Head of caudate nucleus (tissue), 42 donors: ENCODE data around the gene TCEAL6.
"Not testable (repeated sequence)": the region's sequence is repeated elsewhere in the genome, so short reads cannot be mapped to it uniquely, and the experiment has no call there.

Experiments
- DNase-seq, 42 donors: peaks; one replicate each; pipeline versions ENCODE4 v3.0.0 to v3.0.0-alpha.2; 2020 to 2021; ENCODE audit warnings: mixed read lengths in 7 of 42
- intact Hi-C: fragments of 100-400 bp; cut with DNase I; formaldehyde crosslinking; loops from one replicate; pipeline ENCODE4 v1.15.0; 2022

Gene TCEAL6

DNA sequence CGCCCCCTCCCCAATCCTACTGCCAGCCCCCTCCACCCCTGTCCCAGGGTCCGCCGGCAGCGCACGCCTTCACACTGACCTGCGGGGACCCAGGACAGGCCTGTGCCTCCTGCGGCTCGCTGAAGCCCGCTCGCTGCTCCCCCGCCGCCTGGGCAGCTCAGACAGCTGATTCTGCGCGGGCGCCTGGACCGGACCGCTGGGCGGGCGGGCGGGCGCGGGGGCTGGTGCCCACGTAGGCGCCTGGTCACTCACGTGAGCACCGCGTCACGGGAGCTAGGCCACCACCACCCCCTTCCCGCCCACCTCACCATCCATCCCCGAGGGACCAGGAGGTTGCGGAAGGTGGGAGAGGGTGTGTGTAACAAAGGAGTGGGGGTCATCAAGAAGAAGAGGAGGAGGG is at the start of gene TCEAL6:
TSS of gene TCEAL6 (minus strand) at position 208 of the 400 bp plus-strand sequence.
- peak in 18 of 42 donors; percentile 0 to 56 (median 29) for DNase-seq
- intact Hi-C loops = not testable (repeated sequence)

DNA sequence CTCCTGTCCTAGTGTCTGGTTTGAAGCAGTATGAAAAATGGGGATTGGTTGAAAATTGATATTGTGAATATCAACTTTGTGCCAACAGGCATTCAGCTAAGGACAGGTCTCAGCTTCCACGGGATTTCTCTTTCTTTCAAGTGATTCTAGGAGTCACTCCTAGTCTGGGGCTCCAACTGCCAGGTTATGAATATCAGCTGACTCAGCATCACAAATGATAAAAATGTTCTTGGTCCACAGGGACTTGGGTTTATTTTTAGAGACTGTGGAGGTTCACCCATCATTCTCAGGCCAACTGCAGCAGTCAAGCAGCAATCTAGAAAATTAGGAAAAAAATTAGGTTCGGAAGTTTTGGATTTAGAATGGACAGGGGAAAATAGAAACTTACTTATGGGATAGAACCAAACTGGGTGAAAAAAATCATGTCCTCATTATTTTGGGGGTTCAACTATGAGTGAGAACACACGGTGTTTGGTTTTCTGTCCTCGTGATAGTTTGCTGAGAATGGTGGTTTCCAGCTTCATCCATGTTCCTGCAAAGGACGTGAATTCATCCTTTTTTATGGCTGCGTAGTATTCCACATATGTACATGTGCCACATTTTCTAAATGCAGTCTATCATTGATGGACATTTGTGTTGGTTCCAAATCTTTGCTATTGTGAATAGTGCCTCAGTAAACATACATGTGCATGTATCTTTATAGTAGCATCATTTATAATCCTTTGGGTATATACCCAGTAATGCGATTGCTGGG is 43.9 kb upstream of the TCEAL6 start:
- intact Hi-C loops = no loop called here
- DNase-seq = no peak

DNA sequence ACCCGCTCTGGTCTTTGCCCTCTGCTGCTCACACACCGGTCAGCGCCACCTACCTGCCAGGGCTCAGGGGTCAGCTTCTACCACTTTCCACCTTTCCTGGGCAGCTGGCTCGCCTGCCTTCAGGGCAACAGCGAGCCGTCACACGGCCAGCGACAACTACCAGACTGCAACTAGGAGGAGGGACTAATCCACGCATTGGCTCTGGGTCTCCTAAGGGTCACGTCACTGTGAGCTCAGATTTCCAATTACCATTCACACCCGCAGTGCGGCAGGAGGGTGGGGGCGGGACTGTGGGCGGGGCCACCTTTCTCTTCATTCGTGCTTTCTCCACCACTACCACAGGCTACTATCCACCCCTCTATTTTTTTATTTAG is 13.5 kb upstream of the TCEAL6 start, which contains the start of gene BEX5:
TSS of gene BEX5 (minus strand) at position 172 of the 374 bp plus-strand sequence. CDS start 1,712 bp downstream, outside the sequence.
- peak; percentile 9 to 83 (median 64) for DNase-seq
- intact Hi-C loops = no loop called here

DNA sequence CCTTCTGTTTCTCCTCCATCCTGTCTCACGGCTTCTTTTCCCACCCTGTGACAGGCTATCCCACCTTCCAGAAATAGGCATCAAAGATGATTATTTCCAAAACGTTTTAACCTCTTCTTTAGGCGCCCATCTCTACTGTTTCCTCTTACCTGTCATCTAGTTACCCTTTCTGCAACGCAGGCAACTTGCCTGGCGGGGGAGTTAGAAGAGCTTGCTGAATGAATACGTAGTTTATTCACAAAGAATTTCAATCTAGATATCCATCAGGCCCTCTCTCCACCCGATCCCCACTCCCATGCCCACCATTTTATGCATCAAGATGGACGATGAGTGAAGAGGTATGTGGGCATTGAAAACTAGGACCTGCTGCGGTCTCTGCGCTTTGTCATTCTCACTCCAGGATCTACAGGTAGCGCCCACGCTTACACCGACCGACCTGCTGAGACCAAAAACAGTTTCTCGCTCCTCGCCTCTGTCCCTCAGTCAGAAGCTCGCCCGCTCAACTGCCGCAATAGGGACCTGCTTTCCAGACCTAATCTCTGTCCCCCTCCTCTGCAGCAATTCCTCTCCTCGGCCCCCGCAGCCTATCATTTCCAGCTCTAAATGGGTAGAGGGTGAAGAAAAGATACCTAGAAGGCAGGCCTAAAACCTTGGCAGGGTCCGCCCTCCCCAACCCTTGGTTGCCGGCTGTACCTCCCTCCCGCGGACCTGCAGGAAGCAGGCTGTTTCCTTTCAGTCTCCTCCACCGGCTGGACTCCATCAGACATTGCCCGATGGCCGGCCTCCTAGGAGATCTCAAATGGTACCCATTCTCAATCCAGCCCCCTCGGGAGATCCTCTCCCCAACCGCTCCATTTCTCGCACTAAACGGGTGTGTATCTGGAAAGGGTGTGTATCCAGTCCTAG is 12.9 kb upstream of the TCEAL6 start:
- peak in 28 of 42 donors; percentile 5 to 44 (median 18) for DNase-seq

DNA sequence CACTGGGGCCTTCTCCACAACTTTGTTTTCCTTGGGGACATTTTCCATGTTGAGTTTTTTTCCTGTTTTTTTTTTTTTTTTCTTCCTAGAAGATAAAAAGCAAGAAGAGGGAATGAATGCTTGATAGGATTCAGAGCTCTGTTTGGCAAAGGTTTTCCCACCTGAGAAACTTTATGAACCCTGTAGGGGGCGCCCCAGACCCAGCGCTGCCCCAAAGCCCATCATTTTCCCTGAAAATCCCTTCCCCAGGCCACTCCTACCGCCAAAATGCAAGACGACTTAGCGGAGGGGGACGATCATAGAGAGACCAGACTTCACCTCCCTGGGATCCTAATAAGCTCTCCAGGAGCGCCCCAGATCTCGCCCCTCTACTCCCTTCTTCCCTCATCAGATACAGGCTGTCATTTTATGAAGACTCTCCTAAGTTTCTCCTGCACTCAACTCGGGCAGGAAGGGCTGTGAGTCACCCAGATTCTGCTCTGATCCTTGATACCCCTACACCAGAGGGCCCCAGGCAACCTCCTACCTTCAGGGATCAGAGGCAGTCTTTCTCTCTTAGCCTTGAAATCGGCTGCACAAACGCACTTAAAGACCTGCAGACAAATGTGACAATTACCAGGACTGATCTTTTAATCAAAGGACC is 12.1 kb upstream of the TCEAL6 start:
- DNase-seq = peak in 28 of 42 donors; percentile 4 to 63 (median 38)
- intact Hi-C loops = no loop called here

More for the DNA sequence above, 12.9 kb upstream of the TCEAL6 start:
- intact Hi-C loops = no loop called here

DNA sequence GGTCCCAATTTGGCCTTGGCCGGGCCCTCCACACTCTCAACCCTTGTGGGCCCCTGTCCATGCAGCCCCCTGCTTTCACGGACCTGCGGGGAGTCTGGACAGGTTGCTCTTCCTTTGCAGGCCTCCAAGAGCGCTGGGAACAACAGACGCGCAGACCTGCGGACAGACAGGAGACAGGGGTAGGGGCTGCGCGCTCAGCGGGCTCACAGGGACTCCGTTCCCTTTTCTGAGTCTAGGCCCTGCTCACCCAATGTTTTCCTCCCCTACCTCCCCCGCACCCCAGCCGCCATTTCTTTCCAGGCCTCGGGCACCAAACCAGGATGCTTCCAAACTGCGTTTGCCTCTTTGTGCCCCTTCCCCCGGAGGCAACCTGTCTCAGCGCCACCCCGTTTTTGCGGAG is 650 bp downstream of the TCEAL6 start:
- intact Hi-C loops = not testable (repeated sequence)
- DNase-seq = peak in 15 of 42 donors; percentile 1 to 31 (median 11)

DNA sequence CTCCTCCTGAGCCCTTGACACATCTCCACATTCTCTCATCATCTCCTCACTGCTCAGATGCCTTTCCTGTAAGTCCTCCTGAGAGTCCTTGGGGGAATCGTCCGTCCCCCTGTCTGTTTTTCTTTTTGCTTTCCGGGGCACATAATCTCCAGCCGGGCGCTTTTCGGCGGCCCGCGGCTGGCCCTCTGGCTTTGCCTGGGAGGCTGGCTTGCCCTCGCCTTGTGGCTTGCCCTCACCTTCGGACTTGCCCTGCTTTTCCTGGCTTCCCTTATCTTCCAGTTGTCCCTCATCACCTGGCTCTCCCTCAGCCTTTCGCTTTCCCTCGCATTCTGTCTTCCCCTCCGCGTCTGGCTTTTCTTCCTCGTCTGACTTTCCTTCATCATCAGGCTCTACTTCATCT is 1.4 kb downstream of the TCEAL6 start:
- intact Hi-C loops, DNase-seq: not testable (repeated sequence)

DNA sequence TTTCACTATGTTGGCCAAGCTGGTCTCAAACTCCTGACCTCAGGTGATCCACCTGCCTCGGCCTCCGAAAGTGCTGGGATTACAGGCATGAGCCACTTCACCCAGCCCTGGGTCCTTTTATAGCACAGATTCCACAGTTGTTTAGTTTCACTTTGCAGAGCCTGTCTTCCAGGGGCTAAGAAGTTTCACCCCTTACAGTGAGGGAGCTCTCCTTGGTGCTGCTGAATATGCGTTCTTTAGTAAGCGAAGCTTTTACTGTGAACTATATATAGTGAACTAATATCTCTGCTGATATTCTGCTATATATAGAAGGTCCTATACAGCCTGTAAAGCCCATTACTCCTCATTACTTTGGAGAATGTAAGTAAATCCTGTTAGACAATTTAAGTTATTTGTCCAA is 4.2 kb downstream of the TCEAL6 start:
- no peak for DNase-seq
- intact Hi-C loops = no loop called here

DNA sequence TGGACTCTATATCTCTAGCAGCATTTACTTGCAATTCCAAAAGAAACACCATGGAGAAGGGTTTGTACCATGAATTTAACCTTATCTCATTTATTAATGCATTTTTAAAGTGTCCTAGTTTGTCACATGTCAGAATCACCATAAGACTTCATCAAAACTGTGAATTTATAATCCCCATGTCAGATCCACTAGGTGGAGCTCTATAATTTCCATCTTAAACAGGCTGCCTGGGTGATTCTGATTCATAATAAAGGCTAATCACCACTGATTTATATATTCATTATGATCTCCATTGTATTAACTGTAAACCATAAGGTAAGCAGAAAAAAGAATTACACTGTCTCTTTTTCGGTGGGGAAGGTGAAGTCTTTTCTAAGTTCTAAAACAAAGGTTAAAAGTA is 12.8 kb downstream of the TCEAL6 start:
- intact Hi-C loops = no loop called here
- DNase-seq = no peak

DNA sequence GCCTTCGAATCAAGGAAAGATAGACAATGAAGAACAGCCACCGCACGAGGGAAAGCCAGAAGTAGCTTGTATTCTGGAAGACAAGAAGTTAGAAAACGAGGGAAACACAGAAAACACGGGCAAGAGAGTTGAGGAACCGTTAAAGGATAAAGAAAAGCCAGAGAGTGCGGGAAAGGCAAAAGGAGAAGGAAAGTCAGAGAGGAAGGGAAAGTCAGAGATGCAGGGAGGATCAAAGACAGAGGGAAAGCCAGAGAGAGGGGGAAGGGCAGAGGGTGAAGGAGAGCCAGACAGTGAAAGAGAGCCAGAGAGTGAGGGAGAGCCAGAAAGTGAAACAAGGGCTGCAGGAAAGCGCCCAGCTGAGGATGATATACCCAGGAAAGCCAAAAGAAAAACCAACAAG is 15.4 kb downstream of the TCEAL6 start:
- intact Hi-C loops = no loop called here
- DNase-seq = peak in 3 of 42 donors; percentile 10 to 45 (median 24)

DNA sequence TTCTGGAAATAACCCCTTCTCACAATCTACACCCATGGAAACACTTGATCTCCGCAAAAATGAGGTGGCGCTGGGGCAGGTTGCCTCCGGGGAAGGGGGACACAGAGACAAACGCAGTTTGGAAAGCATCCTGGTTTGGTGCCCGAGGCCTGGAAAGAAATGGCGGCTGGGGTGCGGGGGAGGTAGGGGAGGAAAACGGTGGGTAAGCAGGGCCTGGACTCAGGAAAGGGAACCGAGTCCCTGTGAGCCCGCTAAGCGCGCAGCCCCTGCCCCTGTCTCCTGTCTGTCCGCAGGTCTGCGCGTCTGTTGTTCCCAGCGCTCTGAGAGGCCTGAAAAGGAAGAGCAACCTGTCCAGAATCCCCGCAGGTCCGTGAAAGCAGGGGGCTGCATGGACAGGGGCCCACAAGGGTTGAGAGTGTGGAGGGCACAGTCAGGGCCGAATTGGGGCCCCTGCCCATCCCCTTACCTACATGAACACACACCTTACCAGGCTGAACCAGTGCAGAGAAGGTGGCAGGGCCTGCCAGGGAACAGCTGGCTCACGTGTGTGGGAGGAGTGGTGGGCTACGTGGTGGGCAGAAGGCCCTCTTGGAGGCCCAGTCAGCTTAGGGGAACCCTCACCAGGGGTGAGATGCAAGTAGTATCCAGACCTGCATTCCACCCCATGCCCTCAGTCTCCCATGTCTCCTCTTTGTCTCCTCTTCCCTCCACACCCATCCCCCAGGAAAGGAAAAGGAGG is 16.0 kb downstream of the TCEAL6 start:
- DNase-seq = peak in 8 of 42 donors; percentile 2 to 31 (median 10)
- intact Hi-C loops = not testable (repeated sequence)

DNA sequence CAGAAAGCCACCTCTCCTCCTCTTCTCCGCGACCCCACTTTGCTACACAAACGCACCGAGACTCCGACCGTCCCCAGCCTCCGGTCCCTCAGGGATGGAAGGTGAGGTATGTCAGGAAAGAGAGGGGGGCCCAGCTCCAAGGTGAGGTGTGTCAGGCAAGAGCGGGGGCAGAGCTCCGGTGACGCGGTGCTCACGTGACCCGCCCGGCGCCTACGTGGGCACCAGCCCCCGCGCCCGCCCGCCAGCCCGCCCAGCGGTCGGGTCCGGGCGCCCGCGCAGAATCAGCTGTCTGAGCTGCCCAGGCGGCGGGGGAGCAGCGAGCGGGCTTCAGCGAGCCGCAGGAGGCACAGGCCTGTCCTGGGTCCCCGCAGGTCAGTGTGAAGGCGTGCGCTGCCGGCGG is 16.8 kb downstream of the TCEAL6 start, which contains the start of gene TCEAL2:
TSS of gene TCEAL2 (plus strand) at position 244 of the 400 bp plus-strand sequence. CDS start 1,152 bp downstream, outside the sequence.
- intact Hi-C loops = not testable (repeated sequence)
- peak in 41 of 42 donors; percentile 30 to 83 (median 61) for DNase-seq

DNA sequence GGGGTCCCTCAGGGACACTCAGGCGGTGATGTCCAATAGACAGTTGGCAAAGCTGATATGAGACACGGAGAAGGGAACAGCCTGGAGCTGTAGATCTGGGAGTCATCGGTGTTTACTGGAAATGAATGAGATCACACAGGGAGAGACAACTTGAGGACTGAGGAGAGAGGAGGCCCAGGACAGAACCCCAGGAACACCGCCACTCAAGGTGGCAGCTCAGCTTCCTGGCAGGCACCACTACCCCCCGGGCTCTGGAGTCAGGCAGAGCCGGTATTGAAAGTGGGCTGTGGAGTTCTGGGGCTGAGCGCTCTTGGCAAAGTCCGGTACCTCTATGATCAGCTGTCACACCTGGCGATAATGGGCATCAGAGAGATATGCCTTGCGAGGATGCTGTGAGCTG is 17.3 kb downstream of the TCEAL6 start:
- intact Hi-C loops, DNase-seq: not testable (repeated sequence)

DNA sequence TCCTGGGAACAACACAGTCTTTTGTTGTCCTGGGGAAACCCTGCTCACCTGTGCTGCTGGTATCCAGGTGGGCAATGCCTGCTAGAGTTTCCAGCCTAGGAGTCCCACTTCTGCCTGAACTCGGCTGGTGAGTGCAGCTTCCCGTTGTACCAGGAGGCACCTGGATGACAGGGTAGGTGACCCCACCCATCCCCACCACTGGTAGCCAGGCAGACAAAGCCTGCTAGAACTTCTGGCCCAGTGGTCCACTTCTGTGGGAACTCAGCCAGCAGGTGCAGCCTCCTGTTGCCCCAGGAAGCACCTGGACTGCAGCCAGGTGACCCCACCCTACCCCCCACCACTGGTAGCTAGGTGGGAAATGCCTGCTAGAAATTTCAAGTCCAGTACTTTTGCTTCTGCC is 26.5 kb downstream of the TCEAL6 start:
- intact Hi-C loops = no loop called here
- DNase-seq = no peak

DNA sequence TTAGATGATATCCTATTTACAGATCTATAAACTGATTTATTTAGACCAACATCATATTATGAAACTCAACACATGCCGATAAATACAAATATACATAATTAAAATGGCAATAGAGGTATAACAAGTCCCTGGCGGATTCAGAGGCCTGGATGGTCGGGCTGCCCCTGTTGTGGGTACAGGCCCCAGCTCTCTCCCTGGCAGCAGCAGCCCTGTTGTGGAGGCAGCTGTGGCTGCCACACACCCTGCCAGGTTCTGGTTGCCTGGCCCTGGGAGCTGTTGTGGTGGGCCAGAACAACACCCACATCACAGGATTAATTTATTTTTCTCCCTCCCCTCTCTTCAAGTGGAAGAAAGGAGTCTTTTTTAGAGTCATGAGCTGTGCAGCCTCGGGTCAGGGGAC is 28.9 kb downstream of the TCEAL6 start:
- DNase-seq = no peak
- intact Hi-C loops = no loop called here
